H1 (cell line): ENCODE measurements around the gene RORB. TPM values are rescaled to one million over a fixed set of nuclear protein-coding genes. Genes with fewer than 3 reads are reported as not detected.

ENCODE experiments used
- CTCF ChIA-PET: fragments of 300-600 bp; sonication (Branson Sonifier 250); formaldehyde crosslinking; loops from one replicate; lab custom pipeline; 2021; ENCODE audit not compliant: partially characterized antibody; lab: Charles Lee
- POLR2A ChIA-PET: fragments of 300-600 bp; sonication (Branson Sonifier 250); formaldehyde crosslinking; loops from one replicate; lab custom pipeline; 2021; ENCODE audit warnings: inconsistent platforms; ENCODE audit not compliant: partially characterized antibody; lab: Charles Lee
- DNase-seq, 2 experiments: peaks; one replicate each; pipeline versions ENCODE4 v3.0.0 to v3.0.0-alpha.2; 2010 to 2022; ENCODE audit warnings: low spot score in 2 of 2, low read depth in 1 of 2, mixed read lengths in 1 of 2
- FAIRE-seq: peaks from 2 replicates; lab custom pipeline; 2011; peaks lifted over from hg19 to GRCh38; lab: Jason Lieb, UNC
- H2AFZ ChIP-seq: 2 replicates; pipeline ENCODE4 v1.8.1; 2012; ENCODE audit warnings: low read length, inconsistent platforms
- H2AK5ac ChIP-seq: 2 replicates; pipeline ENCODE4 v1.6.1; 2013; ENCODE audit warnings: low read depth, low read length
- H2BK120ac ChIP-seq: replicated peaks from 2 replicates; pipeline ENCODE3; 2013; ENCODE audit warnings: low read depth, low read length, inconsistent platforms
- H2BK12ac ChIP-seq: 2 replicates; pipeline ENCODE4 v1.6.1; 2013; ENCODE audit warnings: low read depth, low read length
- H2BK15ac ChIP-seq: 2 replicates; pipeline ENCODE4 v1.6.1; 2013; ENCODE audit warnings: low read length
- H2BK20ac ChIP-seq: 2 replicates; pipeline ENCODE4 v1.6.1; 2013; ENCODE audit warnings: low read length
- H2BK5ac ChIP-seq: 2 replicates; pipeline ENCODE4 v1.6.1; 2013; ENCODE audit warnings: low read depth, low read length
- H3K14ac ChIP-seq: 2 replicates; pipeline ENCODE4 v1.6.1; 2013; ENCODE audit warnings: inconsistent platforms; ENCODE audit not compliant: insufficient read length
- H3K18ac ChIP-seq: 2 replicates; pipeline ENCODE4 v1.6.1; 2013; ENCODE audit warnings: low read length; ENCODE audit errors: extremely low read depth
- H3K23ac ChIP-seq: 2 replicates; pipeline ENCODE4 v1.6.1; 2013; ENCODE audit warnings: inconsistent platforms; ENCODE audit not compliant: insufficient read length
- H3K23me2 ChIP-seq: 2 replicates; pipeline ENCODE4 v1.6.1; 2013; ENCODE audit warnings: low read depth, low read length
- H3K27ac ChIP-seq: 2 replicates; pipeline ENCODE4 v1.6.1; 2011; ENCODE audit warnings: low read depth, low read length, inconsistent platforms
- H3K27me3 ChIP-seq, 4 experiments: replicated peaks in 1 of 4; 1 replicate in 1 of 4; 2 replicates in 3 of 4; pipeline versions ENCODE4 v1.6.1 to v1.8.1; 2011 to 2013; ENCODE audit warnings: low read length in 3 of 4, mild to moderate bottlenecking in 3 of 4, inconsistent platforms in 2 of 4, mixed read lengths in 2 of 4, moderate library complexity in 1 of 4; ENCODE audit not compliant: control insufficient read depth in 3 of 4, insufficient read depth in 3 of 4; ENCODE audit errors: extremely low read depth in 1 of 4
- H3K36me3 ChIP-seq, 4 experiments: 2 replicates each; pipeline versions ENCODE4 v1.6.1 to v1.8.1; 2011 to 2013; ENCODE audit warnings: mild to moderate bottlenecking in 4 of 4, low read length in 3 of 4, moderate library complexity in 2 of 4, control low read depth in 1 of 4, inconsistent platforms in 1 of 4; ENCODE audit not compliant: insufficient read depth in 4 of 4, control insufficient read depth in 2 of 4
- H3K4ac ChIP-seq: replicated peaks from 2 replicates; pipeline ENCODE3; 2013; ENCODE audit warnings: low read length, low read depth, mixed read lengths, inconsistent platforms; ENCODE audit not compliant: insufficient read length
- H3K4me1 ChIP-seq, 4 experiments: replicated peaks in 1 of 4; 1 replicate in 1 of 4; 2 replicates in 3 of 4; pipeline versions ENCODE4 v1.6.1 to v1.8.1; 2011 to 2013; ENCODE audit warnings: low read length in 3 of 4, inconsistent platforms in 2 of 4, mixed read lengths in 1 of 4; ENCODE audit not compliant: insufficient read depth in 4 of 4, control insufficient read depth in 3 of 4
- H3K4me2 ChIP-seq, 2 experiments: 2 replicates each; pipeline versions ENCODE4 v1.6.1 to v1.8.1; 2011 to 2013; ENCODE audit warnings: low read depth in 2 of 2, low read length in 2 of 2, control low read depth in 1 of 2, inconsistent platforms in 1 of 2, mild to moderate bottlenecking in 1 of 2; ENCODE audit not compliant: insufficient read depth in 1 of 2
- H3K4me3 ChIP-seq, 4 experiments: fragments of 200-600, 300-600 bp in 1 of 4; sonication (generic), shearing (Covaris generic), sonication (Bioruptor Twin) in 1 of 4; 2 replicates each; pipeline versions ENCODE4 v1.5.1 to v1.8.1; 2011 to 2016; ENCODE audit warnings: low read length in 4 of 4, low read depth in 3 of 4, control low read depth in 2 of 4, inconsistent platforms in 2 of 4, mild to moderate bottlenecking in 2 of 4, mixed read lengths in 1 of 4, moderate library complexity in 1 of 4; ENCODE audit not compliant: insufficient read depth in 2 of 4; ENCODE audit errors: extremely low read depth in 1 of 4
- H3K56ac ChIP-seq: replicated peaks from 2 replicates; pipeline ENCODE3; 2013; ENCODE audit warnings: low read depth, mild to moderate bottlenecking, mixed read lengths, low read length, inconsistent platforms; ENCODE audit not compliant: insufficient read length
- H3K79me1 ChIP-seq: 2 replicates; pipeline ENCODE4 v1.6.1; 2013; ENCODE audit warnings: low read depth, low read length, control low read depth
- H3K79me2 ChIP-seq, 2 experiments: 2 replicates each; pipeline versions ENCODE4 v1.6.1 to v1.8.1; 2012 to 2013; ENCODE audit warnings: low read length in 2 of 2, mild to moderate bottlenecking in 2 of 2, inconsistent platforms in 1 of 2; ENCODE audit not compliant: insufficient read depth in 2 of 2, control insufficient read depth in 1 of 2
- H3K9ac ChIP-seq, 4 experiments: replicated peaks in 1 of 4; 1 replicate in 1 of 4; 2 replicates in 3 of 4; pipeline versions ENCODE4 v1.6.1 to v1.8.1; 2011 to 2013; ENCODE audit warnings: low read depth in 3 of 4, low read length in 3 of 4, control low read depth in 2 of 4, mild to moderate bottlenecking in 2 of 4, moderate library complexity in 2 of 4, inconsistent platforms in 1 of 4; ENCODE audit errors: extremely low read depth in 1 of 4
- H3K9me3 ChIP-seq, 2 experiments: 2 replicates each; pipeline versions ENCODE4 v1.6.1 to v1.8.1; 2012 to 2013; ENCODE audit warnings: mild to moderate bottlenecking in 2 of 2, moderate library complexity in 2 of 2, control low read depth in 1 of 2, inconsistent platforms in 1 of 2, low read depth in 1 of 2, low read length in 1 of 2, mixed read lengths in 1 of 2; ENCODE audit not compliant: insufficient read depth in 2 of 2
- H4K20me1 ChIP-seq, 2 experiments: replicated peaks in 1 of 2; 2 replicates each; pipeline versions ENCODE3 to v1.8.1; 2011 to 2013; ENCODE audit warnings: inconsistent platforms in 2 of 2, low read length in 2 of 2, mild to moderate bottlenecking in 1 of 2; ENCODE audit not compliant: insufficient read depth in 2 of 2, control insufficient read depth in 1 of 2
- H4K5ac ChIP-seq: 2 replicates; pipeline ENCODE4 v1.6.1; 2013; ENCODE audit warnings: low read length, low read depth, mixed read lengths, inconsistent platforms; ENCODE audit not compliant: insufficient read length
- H4K8ac ChIP-seq: 2 replicates; pipeline ENCODE4 v1.8.0; 2013; ENCODE audit warnings: mild to moderate bottlenecking, moderate library complexity, low read length, inconsistent platforms; ENCODE audit not compliant: insufficient read depth; ENCODE audit errors: extremely low read depth
- H4K91ac ChIP-seq: replicated peaks from 2 replicates; pipeline ENCODE3; 2013; ENCODE audit warnings: low read length, mixed read lengths, inconsistent platforms; ENCODE audit not compliant: insufficient read length
- CTCF ChIP-seq, 3 experiments: IDR thresholded peaks; 1 replicate in 2 of 3; 2 replicates in 1 of 3; pipeline versions ENCODE4 v1.5.1 to v1.6.1; 2011; ENCODE audit warnings: low read length in 3 of 3, mild to moderate bottlenecking in 3 of 3, inconsistent platforms in 2 of 3, low read depth in 1 of 3, moderate library complexity in 1 of 3; ENCODE audit not compliant: insufficient read depth in 1 of 3; ENCODE audit errors: control extremely low read depth in 1 of 3
- EP300 ChIP-seq, 2 experiments: IDR thresholded peaks; 1 replicate in 1 of 2; 2 replicates in 1 of 2; pipeline ENCODE4 v1.6.1; 2011 to 2012; ENCODE audit warnings: low read depth in 2 of 2, low read length in 2 of 2, mild to moderate bottlenecking in 2 of 2, borderline replicate concordance in 1 of 2, inconsistent platforms in 1 of 2, moderate library complexity in 1 of 2
- JUND ChIP-seq: IDR thresholded peaks from 2 replicates; pipeline ENCODE4 v1.6.1; 2011; ENCODE audit warnings: mild to moderate bottlenecking, improper control_type of control experiment, low read length
- POLR2AphosphoS5 ChIP-seq: IDR thresholded peaks from 2 replicates; pipeline ENCODE4 v1.6.1; 2011; ENCODE audit warnings: low read depth, low read length
- RAD21 ChIP-seq, 2 experiments: IDR thresholded peaks in 1 of 2; conservative IDR thresholded peaks in 1 of 2; 2 replicates each; pipeline ENCODE4 v1.6.1; 2011; ENCODE audit warnings: low read depth in 2 of 2, low read length in 2 of 2, improper control_type of control experiment in 1 of 2, inconsistent platforms in 1 of 2, mild to moderate bottlenecking in 1 of 2, moderate library complexity in 1 of 2
- WGBS, 2 experiments: shearing (Covaris generic) in 1 of 2; methylation state at CpG; one replicate each; pipeline versions ENCODE4 v1.1.6 to v1.1.7; 2013 to 2015; ENCODE audit warnings: low lambda C conversion rate in 2 of 2, mixed read lengths in 2 of 2, inconsistent platforms in 1 of 2, low coverage in 1 of 2, missing lambda C conversion rate in 1 of 2; ENCODE audit not compliant: insufficient replicate concordance in 2 of 2, insufficient coverage in 1 of 2, insufficient read length in 1 of 2; ENCODE audit errors: extremely low coverage in 1 of 2, missing lambda C conversion rate in 1 of 2; 5-methylcytosine and 5-hydroxymethylcytosine counted together
- polyA plus RNA-seq, 7 experiments: library from polyadenylated mRNA; depleted of rRNA in 3 of 7; stranded (reverse) in 5 of 7; unstranded in 2 of 7; fragments of >200 nt in 5 of 7; fragments of 200-250 nt in 2 of 7; gene quantifications; 1 replicate in 5 of 7; 2 replicates in 1 of 7; 4 replicates in 1 of 7; pipeline versions ENCODE4 v1.2.1 to v1.2.3, GENCODE V29; 2011 to 2013; ENCODE audit warnings: missing spikeins in 2 of 7, mixed read lengths in 2 of 7
- total RNA-seq: library from RNA; stranded (reverse); fragmentation: NEBNext Ultra II Directional; extraction: Animal tissue kit (Norgen Biotek cat#: 25700); gene quantifications from 2 replicates; pipeline ENCODE4 v1.2.1, GENCODE V29; 2021

The RORB gene
- total and polyA plus RNA-seq, 2 of the 8 experiments (the other 6 are each of a cell fraction or from before 2014, with no cell fraction given): 2.3 to 7.1 TPM

- WGBS, 2 experiments: 86% methylated on average over 3 of the region's 3 CpGs; no CpG with 5 or more reads in 1 of the 2 experiments
- FAIRE-seq: no peak
- TF ChIP-seq JUND (0 out of 2 replicates have a peak, but pooled peaks have one; percentile 32), EP300 (IDR thresholded peaks at IDR 0.05; ENCODE audit: borderline replicate concordance in 1 of 2, low read depth in 2 of 2, low read length in 2 of 2) (0 out of 3 replicates have a peak, but pooled peaks of 1 of the 2 experiments have one; percentile 11), RAD21 (IDR thresholded peaks at IDR 0.05 in 1 of 2, conservative IDR thresholded peaks at IDR 0.05 in 1 of 2; ENCODE audit: low read depth in 2 of 2, low read length in 2 of 2) (peak; percentile 78), POLR2AphosphoS5 (no peak), CTCF (IDR thresholded peaks at IDR 0.05; ENCODE audit: control extremely low read depth in 1 of 3, insufficient read depth in 1 of 3, low read depth in 1 of 3, low read length in 3 of 3) (peak in 2 of 3 experiments; percentile 50 to 66; a peak in 3 of 4 replicates)
Measured at GRCh38 chr9:74645007-74645639, 148.0 kb downstream of the RORB start.

More at GRCh38 chr9:74645007-74645639, 148.0 kb downstream of the RORB start:
- no peaks in the 10 kb centered on the region; a peak in 1 of 7 replicates for H3K4me1 ChIP-seq
- DNase-seq: no peak
- H2AFZ ChIP-seq: no peak overlapping the region
- no peak overlapping the region for H2BK120ac ChIP-seq
- no peak overlapping the region for H3K4ac ChIP-seq
- no peak overlapping the region for H3K4me3 ChIP-seq
- H3K23ac ChIP-seq: no peak overlapping the region
- H2BK5ac ChIP-seq: no peak overlapping the region
- no peaks in the 10 kb centered on the region for H3K79me2 ChIP-seq
- H4K20me1 ChIP-seq: no peaks in the 10 kb centered on the region
- no peak overlapping the region for H2BK12ac ChIP-seq
- no peak overlapping the region for H2AK5ac ChIP-seq
- CTCF ChIA-PET: interaction anchor here (1.3 kb wide), 1 partner anchor 19 kb away, joined by 3 read pairs; no protein-coding TSS in a partner anchor
- H3K18ac ChIP-seq: no peak overlapping the region
- H3K27ac ChIP-seq: no peak overlapping the region
- H3K14ac ChIP-seq: no peak overlapping the region
- no peaks in the 10 kb centered on the region for H3K79me1 ChIP-seq
- H2BK15ac ChIP-seq: no peak overlapping the region
- H3K9ac ChIP-seq: no peak overlapping the region
- H2BK20ac ChIP-seq: no peak overlapping the region
- no peaks in the 10 kb centered on the region for H3K23me2 ChIP-seq
- no peak overlapping the region for H3K4me2 ChIP-seq
- no peaks in the 10 kb centered on the region for H3K36me3 ChIP-seq
- H3K56ac ChIP-seq: no peak overlapping the region
- no peaks in the 10 kb centered on the region for H3K9me3 ChIP-seq
- H4K91ac ChIP-seq: no peak overlapping the region
- no peaks in the 10 kb centered on the region; a peak in 1 of 7 replicates for H3K27me3 ChIP-seq
- POLR2A ChIA-PET: interaction anchor here (0.7 kb wide), 1 partner anchor 39 kb away, joined by 3 read pairs; no protein-coding TSS in a partner anchor
- H4K5ac ChIP-seq: no peak overlapping the region
- no peak overlapping the region for H4K8ac ChIP-seq
